GM18870 (cell line): Measurements from ENCODE around the gene SLC12A3.

Source experiments
- ATAC-seq: cut with Tn5 transposase; IDR thresholded peaks from one replicate; pipeline ENCODE4 v1.9.1; 2021; ENCODE audit warnings: moderate library complexity; ENCODE audit not compliant: unreplicated experiment

Gene SLC12A3

GRCh38 chr16:56848029-56848936 lies 16.7 kb upstream of the SLC12A3 start:
- ATAC-seq = no peak

GRCh38 chr16:56848955-56849689 lies 15.9 kb upstream of the SLC12A3 start:
- no peak for ATAC-seq

- no peak for ATAC-seq
Measured at GRCh38 chr16:56849690-56850680, 15.0 kb upstream of the SLC12A3 start.

GRCh38 chr16:56851671-56852400 lies 13.2 kb upstream of the SLC12A3 start:
- no peak for ATAC-seq

GRCh38 chr16:56852401-56852730 lies 12.6 kb upstream of the SLC12A3 start:
- no peak for ATAC-seq

GRCh38 chr16:56852968-56853367 lies 12.0 kb upstream of the SLC12A3 start:
- ATAC-seq = no peak

GRCh38 chr16:56855201-56855600 lies 9.8 kb upstream of the SLC12A3 start:
- no peak for ATAC-seq

- ATAC-seq = no peak
Measured at GRCh38 chr16:56855946-56856345, 9.1 kb upstream of the SLC12A3 start.

- no peak for ATAC-seq
Measured at GRCh38 chr16:56856876-56857447, 8.0 kb upstream of the SLC12A3 start.

GRCh38 chr16:56858374-56858773 lies 6.6 kb upstream of the SLC12A3 start:
- no peak for ATAC-seq

- ATAC-seq = no peak
Measured at GRCh38 chr16:56859636-56860035, 5.4 kb upstream of the SLC12A3 start.

- peak; percentile 73 for ATAC-seq
Measured at GRCh38 chr16:56860226-56861020, 4.6 kb upstream of the SLC12A3 start.

- no peak for ATAC-seq
Measured at GRCh38 chr16:56861092-56861610, 3.9 kb upstream of the SLC12A3 start.

- ATAC-seq = no peak
Measured at GRCh38 chr16:56861756-56862155, 3.3 kb upstream of the SLC12A3 start.

- ATAC-seq = no peak
Measured at GRCh38 chr16:56862776-56863175, 2.2 kb upstream of the SLC12A3 start.

- ATAC-seq = no peak
Measured at GRCh38 chr16:56865394-56866062, 521 bp downstream of the SLC12A3 start.

- ATAC-seq = no peak
Measured at GRCh38 chr16:56866955-56867830, 2.2 kb downstream of the SLC12A3 start.
